Activated naive CD8-positive, alpha-beta T cell treated with anti-CD3 and anti-CD28 coated beads, Interleukin-2, amount 50 U/mL, for 16 hours (primary cell): ENCODE results near the gene VAPA.

ENCODE experiments used
- DNase-seq: peaks from one replicate; pipeline ENCODE4 v3.0.0-alpha.2; 2020; ENCODE audit warnings: low read depth, low spot score

The VAPA gene

DNA sequence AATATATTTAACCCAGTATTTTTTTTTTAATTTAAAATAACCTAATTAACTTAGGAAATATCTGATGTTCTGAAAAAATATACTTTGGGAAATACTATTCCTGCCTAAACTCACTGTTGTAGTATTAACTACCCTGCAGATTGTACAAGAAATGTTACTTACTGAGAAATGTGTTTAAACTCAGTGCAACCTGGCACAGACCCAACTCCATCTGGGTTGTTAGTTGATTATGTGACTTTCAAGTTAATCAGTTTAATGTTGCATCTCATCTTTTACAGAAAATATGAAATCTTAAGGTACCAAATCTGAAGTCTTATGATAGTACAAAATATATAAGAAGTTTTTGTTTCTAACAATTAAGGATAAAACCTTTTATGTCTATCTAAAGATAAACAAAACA is 27.3 kb downstream of the VAPA start:
- DNase-seq = no peak

DNA sequence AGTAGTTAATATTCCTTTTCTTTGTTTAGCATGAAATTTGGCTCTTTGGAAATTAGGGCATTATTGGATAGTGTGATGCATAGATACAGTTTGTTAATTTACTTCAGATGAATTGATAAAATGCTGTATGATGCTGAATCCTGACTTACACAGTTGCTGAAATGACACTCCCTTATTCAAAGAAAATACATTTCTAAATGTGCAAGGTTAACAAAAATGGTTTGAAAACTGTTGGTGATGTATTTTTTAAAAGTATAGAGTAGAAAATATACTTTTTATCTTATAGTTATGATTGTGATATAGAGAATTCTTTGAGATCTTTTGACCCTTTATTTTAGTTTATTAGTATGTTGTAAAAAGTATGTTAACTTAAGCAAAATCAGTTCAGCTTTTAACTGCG is 27.8 kb downstream of the VAPA start:
- DNase-seq = no peak

DNA sequence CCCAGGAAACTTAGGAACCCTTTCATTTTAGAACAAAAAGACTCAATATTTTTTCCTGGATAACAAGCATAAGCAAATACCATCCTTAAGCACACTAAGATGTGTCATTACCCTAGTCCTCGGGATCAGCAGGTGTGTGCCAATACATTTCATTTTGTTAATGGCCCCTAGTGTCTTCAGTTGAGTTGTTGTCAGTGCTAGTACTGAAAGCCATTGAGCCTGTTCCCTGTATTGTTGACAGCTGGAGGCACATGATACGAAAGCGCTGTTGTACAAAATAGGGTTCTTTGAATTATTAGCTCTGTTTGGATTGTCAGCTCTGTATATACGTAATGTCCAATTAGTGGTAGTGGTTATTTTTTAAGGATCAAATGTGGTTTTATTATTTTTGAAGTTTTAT is 29.5 kb downstream of the VAPA start:
- no peak for DNase-seq

DNA sequence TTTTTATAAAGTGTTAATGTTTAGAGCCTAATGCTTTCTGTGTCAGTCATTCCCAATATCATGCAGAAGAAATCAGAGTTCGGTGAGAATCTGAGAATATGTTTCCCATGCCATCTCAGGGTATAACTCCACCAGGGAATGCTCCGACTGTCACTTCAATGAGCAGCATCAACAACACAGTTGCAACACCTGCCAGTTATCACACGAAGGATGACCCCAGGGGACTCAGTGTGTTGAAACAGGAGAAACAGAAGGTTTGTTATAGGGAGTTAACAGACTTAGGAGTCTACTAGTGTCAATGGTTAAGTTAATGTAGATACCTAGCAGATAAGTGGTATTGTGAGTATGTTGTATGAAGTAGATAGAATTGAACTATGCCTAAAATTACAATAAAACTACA is 31.0 kb downstream of the VAPA start:
- no peak for DNase-seq

DNA sequence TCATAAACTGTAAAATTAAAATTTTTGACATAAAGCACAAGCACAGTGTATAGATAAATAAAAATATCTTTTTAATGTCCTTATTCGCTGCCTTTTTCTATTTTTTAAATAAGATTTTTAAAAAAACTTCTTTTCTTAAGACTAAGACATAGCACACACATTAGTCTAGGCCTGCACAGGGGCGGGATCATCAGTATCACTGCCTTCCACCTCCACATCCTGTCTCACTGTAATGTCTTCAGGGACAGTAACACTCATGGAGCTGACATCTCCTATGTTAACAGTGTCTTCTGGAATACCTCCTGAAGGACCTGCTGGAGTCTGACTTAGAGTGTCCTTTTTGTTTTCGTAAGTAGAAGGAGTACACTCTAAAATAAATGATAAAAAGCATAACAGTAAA is 33.0 kb downstream of the VAPA start:
- DNase-seq = no peak

DNA sequence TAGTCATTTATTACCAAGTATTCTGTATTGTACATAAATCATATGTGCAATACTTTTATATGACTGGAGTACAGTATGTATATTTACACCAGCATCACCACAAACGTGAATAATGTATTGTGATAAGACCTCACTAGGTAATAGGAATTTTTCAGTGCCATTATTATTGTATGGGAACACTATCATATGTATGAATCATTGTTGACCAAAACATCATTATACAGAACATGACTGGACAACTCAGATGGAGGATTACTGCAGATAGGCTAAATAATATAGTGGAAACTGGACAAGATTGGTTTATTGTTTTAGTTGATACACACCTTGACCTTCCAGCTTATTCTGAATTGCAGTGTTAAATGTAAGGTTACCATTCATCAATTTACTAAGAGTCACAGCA is 33.4 kb downstream of the VAPA start:
- no peak for DNase-seq

DNA sequence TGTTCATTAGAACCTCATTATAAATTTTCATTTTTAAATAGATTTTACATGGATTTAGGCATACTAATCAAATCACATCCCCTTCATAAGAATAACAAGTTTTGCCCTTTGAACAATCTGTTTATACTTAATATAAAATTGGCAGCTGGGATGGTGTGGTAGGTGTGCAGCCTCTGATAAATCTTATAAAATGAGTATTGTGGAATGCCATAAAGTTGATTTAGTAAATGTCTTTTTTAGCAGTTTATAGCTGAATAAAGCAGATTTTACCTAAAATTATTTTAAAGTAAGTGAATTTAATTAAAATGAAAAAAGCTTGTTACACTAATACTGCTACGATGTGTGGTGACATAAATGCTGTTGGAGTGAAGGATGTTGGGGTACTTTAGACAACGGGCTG is 35.5 kb downstream of the VAPA start:
- no peak for DNase-seq

DNA sequence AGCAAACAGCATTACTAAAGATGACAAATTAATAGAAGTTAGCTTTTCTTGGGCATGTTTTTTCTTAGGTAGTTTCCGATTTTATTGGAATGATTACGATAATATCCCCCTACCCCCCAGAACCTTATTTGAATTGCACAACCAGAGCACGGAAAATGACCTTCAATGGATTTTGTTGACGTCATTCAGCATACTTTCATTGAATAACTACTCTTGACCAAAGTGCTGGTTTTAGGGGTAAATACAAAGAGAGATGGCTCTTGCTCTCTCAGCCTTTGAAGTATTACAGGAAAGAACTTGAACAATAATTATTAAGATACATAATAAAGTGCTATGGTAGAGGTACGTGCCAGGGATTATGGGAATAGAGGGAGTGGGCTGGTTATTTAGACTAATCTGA is 36.0 kb downstream of the VAPA start:
- DNase-seq = no peak

DNA sequence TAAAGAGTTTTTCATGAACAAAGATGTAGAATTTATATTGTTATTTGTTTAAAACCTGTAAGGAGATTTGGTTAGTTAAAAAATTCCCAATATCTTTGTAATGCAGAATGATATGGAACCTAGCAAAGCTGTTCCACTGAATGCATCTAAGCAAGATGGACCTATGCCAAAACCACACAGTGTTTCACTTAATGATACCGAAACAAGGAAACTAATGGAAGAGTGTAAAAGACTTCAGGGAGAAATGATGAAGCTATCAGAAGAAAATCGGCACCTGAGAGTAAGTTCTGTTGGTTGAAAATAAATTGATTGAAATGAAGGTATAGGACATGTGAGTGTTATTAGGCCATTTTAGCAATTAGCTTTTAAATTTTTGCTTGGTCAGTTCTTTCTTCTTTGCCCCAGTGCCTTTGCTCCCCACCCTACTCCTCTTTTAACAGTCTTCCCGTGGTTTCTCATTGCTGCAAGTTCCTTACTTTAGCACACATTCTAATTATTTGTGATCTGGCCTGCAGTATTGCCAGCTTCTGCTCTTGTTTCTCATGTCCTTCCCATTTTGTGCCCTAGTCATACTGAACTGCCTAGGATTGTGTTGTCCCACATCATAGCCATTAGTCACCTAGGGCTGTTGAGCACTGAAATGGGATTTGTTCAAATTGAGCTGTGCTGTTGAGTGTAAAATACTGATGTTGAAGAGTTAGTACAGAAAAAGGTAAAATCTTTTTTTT is 36.6 kb downstream of the VAPA start:
- no peak for DNase-seq

DNA sequence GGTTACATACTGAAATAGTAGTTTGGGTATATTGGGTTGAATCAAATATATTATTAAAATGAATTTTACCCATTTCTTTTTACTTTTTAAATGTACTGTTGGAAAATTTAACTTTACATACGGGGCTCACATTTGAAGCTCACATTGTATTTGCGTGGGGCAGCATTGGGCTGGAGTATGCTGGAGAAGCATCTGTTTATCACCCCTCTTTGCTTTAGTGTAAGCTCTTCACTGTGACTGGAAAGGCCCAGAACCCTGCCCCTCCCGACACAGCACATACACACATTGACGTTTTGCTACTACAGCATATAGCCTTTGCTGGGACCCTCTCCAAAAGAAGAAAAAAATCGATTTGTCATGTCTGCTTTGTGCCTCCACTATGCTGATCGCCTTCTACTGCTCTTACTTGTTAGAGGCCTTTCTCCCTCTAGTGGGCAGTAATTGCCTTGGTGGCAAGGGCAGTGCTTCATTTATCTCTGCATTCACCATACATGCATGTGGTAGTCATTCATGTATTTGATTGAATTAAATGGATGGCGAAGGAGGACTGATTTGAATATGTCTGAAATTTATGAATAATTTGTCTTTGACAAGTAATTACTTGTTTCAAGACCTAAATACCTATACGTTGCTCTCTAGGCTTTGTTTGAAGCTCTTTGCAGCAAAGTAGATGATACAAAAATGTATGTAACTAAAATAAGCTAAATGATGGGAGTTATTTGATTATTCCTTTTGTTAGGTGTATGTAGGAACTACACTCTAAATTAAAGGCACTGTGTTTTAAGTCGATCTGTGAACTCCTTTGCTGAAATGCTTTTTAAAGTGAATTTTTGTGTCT is 37.4 kb downstream of the VAPA start:
- DNase-seq = no peak

DNA sequence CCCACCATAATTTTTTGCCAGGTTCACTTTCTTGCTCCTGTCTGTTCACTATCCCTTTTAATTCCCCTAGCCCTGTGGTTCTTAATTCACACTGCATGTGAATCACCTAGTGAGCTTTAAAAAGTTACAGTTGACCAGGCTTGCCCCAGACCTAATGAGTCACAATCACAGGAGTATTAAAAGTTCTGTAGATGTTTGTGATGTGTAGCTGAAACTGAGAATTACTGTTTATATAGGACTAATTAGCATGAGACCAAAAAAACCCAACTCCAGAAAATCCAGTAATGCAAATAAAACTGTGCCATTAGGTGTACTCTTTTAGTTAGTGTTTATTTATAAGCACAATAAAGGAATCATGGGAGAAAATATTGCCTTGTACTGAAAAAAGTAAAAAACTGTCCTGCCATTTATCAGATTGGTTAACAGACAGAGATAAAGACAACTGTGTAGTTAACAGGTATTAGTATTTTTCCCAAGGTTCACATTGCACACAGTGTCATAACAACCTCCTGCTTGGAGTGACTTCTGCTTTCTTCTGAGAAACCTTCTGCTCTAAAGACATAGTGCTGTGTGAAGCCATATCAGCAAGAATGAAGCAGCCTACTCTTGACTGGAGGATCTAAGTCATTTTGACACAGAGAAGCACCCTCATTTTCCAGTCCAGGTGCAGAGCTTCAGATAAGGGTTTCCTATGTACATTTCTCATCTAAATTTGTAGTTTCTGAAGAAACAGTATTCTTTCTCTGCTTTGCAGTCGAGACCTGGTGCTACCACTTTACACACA is 39.0 kb downstream of the VAPA start:
- no peak for DNase-seq

DNA sequence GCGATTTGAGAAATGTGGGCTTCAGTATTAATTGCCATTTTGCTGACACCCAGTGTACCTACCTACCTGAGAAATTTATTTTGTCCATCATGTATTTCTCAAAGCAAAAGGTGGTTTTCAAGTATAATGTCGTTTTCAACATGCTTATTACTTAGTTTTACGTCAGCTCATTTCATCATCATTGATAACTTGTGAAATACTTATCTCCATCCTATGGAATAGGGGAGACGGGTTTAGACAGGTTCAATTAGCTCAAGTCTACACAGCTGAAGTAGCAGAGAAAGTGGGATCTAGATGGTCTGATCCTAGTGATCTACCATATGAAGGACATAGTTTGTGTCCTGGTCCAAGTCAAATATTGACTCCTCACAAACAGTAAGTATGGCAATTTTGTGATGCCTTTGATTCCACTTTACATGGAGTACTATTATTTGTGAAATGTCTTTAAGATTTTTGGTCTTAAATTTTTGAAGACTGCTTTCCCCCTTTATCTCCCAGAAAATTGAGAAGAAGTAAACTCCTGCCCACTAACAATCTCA is 45.1 kb downstream of the VAPA start:
- DNase-seq = no peak

DNA sequence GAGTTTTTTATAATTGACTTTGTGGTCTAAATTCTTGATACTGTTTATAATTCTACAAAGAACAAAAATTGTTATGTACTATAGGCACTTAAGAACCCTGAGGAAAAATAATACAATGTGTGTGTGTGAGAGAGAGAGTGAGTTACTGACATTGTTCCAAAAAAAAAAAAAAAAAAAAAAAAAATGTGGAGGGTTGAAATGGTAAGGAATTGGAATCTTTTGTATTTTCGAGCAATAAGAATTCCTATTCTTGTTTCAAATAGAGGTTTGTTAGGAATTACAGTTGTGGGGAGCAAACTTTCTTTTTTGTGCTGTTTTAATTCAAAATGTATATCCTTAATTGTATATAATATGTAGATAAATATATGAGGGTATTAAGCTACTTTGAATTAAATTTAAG is 45.7 kb downstream of the VAPA start:
- DNase-seq = no peak

DNA sequence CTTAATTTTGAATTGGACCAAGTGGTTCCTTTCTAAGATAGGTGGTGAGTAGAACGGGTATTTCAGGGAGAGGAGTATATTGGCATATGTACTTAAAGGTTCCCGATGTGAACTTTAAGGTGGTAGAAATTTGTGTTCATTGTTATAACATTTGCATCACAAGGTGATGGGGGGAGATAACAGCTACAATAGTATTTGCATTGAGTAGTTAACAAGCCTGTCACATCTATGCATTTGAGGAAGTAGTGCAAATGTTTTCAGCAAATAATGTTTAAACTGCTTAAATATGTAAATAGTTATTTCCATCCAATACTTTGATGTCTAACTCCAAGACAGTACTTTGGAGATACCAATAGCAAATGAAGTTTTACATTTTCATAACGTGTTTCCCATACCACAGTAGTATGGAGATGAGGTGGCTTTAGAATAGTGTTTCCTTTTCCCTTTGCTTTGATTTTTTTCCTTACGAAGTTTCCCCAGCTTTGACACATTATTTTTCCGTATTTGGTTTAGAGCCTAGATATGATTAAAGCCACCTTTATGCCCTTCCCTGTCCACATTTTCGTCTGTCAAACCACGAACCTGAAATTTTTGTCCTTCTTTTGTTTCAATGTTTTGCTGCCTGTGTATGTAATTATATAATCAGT is 46.6 kb downstream of the VAPA start:
- no peak for DNase-seq

DNA sequence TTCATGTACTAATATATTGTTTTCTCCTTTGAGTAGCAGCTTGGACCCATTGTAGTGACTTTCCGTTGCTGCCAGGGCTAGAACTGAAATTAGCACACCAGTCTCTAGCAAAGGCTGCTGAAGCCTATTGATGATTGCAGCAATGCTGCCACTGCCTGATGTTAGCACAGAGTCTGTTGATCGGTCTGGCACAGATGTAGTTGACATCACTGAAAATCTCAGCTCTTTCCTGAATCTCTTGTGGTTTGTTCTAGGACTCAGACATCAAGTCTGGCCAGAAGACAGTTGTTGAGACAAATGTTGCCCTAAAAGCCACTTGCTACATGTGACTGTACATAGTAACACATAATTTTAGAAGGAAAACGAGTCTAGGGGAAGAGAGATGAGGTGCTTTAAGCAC is 47.2 kb downstream of the VAPA start:
- DNase-seq = no peak

DNA sequence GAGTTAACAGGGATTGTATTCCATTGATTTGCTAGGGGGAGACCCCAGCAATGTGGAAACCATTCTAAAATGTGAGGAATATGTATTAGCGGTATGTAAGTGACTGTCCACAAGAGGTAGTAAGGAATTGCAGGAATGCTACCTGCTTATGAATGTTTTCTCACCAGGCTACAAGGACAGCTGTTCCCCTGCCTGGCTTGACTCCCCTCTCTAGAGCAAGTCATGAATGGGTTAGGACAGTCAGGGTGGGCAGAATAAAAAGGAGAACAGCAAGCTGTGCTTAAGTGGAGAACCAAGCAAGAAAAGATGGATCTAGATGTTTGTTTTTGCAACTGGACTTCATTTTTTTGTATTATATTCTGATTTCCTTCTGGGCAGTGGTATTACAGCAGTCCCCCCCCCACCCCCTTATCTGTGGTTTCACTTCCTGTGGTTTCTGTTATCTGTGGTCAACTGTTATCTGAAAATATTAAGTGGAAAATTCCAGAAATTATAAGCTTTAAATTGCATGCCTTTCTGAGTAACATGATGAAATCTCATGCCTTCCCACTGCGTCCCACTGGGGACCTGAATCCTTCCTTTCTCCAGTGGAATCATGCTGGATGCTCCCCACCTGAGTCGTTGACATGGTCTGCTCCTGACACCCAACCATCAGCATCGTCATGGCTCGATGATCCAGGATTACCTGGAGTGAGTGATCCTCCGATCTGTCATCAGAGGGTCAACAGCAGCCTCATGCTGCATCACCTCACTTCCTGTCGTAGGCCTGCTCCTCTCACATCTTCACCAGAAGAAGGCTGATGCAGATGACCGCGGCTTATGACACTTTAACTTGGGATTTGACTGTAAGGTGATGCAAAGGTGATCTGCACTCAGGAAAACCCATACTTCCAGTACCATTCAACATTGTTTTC is 52.2 kb downstream of the VAPA start:
- DNase-seq = no peak

DNA sequence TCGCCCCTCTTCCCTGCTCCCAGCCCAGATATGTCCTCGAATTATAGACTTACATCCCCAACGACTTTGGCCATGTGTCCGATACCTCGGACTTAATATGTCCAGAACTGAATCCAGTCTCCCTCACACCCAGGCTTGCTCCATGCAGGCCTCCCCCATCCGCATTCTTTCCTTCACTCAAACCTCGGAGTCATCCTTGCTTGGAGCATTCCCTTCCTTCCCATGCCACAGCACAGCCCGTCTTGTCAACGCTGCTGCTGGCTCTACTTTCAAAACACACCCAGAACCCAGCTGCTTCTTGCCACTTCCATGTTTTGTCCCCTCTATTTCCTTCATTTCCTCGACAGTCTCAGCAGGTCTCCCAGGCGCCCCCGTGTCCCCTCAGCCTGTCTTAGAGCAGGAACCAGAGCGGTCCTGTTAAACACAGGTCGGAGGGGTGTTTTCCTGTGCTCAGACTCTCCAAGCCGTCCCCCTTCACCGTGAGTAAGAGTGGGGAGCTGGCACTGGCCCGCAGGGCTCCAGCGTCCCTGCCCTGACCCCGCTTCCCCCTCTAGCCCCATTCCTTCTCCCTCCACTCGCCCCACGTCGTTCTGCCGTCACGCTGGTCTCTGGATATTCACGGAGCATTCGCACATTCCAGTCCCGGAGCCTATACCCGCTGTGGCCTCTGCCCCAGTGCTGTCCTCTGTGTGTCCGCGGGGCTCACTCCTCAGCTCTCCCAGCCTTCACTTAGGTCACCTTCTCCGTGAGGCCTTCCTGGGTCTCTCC is 54.4 kb downstream of the VAPA start:
- no peak for DNase-seq

DNA sequence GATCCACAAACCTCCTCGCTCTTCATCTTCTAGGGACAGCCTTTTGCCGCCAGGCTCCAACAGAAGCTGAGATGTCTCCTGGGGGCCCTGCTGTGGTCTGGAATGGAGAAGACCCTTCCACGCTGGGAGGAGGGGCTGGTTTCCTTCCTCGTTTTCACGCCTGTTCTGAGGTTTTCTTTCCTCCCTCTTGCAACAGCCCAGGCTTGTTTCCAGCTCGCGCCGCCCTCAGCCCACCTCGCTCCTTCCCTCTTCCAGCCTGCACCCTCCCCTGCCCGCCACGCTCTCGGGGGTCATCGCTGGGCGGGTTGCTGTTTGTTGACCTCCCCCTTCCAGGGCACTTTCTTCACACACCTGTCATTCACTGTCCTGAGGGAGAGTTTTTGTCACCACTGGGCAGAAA is 55.4 kb downstream of the VAPA start:
- DNase-seq = no peak

DNA sequence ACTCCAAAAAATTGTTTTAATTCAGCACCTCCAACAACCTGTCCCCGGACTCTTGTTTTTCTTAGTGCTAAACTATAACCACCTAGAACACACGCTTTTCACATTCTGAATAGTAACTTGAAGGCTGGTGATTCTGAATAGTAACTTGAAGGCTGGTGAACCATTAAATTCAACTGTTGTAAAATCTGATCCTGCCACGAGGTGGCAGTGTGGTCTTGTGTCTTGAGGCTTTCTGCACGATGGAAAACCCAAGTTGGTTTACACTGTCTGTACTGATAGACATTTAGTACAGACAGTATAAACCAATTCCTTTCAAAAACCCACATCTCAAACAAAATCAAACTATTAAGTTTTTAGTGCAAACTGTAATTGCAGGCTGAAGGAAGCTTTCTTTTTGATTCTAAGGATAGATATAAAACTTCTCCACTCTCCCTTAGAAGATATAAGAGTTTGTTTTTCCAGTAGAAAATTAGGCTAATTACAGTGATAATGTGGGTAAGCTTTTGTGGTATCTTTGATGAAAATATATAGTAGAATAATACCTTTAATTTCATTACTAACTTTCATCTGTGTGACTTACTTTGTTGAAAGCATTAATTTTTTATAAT is 57.6 kb downstream of the VAPA start:
- peak; percentile 41 for DNase-seq
